Measurements from ENCODE around the gene NR4A1. TPM values are rescaled to one million over a fixed set of nuclear protein-coding genes. Genes with fewer than 3 reads are reported as not detected.

The NR4A1 gene
- total and polyA plus RNA-seq, 10 of the 15 experiments (the other 5 are each of a cell fraction or from before 2014, with no cell fraction given) = 0.05 to 7.9 (median 2.2) TPM; not detected in 1

GRCh38 chr12:52061470-52062166, 10.4 kb downstream of the NR4A1 start (continued):
- TF ChIP-seq SREBF2 (IDR thresholded peaks at IDR 0.05; ENCODE audit: low read length) = no peak
- TF ChIP-seq MAX (IDR thresholded peaks at IDR 0.05; ENCODE audit: low read depth, low read length) = no peak
- TF ChIP-seq FOS (IDR thresholded peaks at IDR 0.05; ENCODE audit: borderline replicate concordance, extremely low read depth, insufficient read length) = no peak
- no peak for TF ChIP-seq YBX1 (IDR thresholded peaks at IDR 0.05)
- TF ChIP-seq POLR2AphosphoS2 (IDR thresholded peaks at IDR 0.05; ENCODE audit: low read depth, low read length) = no peak
- TF ChIP-seq RAD21 (IDR thresholded peaks at IDR 0.05; ENCODE audit: insufficient read depth, low read depth, low read length) = no peak
- no peak for TF ChIP-seq ELK1 (IDR thresholded peaks at IDR 0.05; ENCODE audit: low read depth, low read length)
- no peak for TF ChIP-seq ZBED1 (IDR thresholded peaks at IDR 0.05; ENCODE audit: borderline replicate concordance)
- TF ChIP-seq KLF5 (IDR thresholded peaks at IDR 0.05; ENCODE audit: partially characterized antibody) = no peak
